A673 (cell line): Measurements from ENCODE around the gene PRTFDC1. TPM values are rescaled to one million over a fixed set of nuclear protein-coding genes. Genes with fewer than 3 reads are reported as not detected.

Experiments used
- BruUV-seq: library from RNA; stranded (reverse); fragments of 400-500 nt; replicated peaks from 2 replicates; lab custom pipeline; 2021; lab: Mats Ljungman, UMichigan
- CTCF ChIA-PET: fragments of 300-600 bp; sonication (Branson Sonifier 250); formaldehyde crosslinking; loops from one replicate; lab custom pipeline; 2022; ENCODE audit warnings: antibody characterized with exemption; lab: Charles Lee
- POLR2A ChIA-PET: fragments of 300-600 bp; sonication (Branson Sonifier 250); formaldehyde crosslinking; loops from one replicate; lab custom pipeline; 2022; ENCODE audit warnings: antibody characterized with exemption; ENCODE audit not compliant: low non-redundant PET; lab: Charles Lee
- DNase-seq: peaks from one replicate; pipeline ENCODE4 v3.0.0-alpha.2; 2015; ENCODE audit warnings: low spot score
- H3K27ac ChIP-seq: fragments of 200-600 bp; sonication (generic); 2 replicates; pipeline ENCODE4 v1.5.1; 2016; ENCODE audit warnings: mixed run types, low read depth, mild to moderate bottlenecking, mixed read lengths, antibody characterized with exemption, low read length; ENCODE audit not compliant: poor library complexity, severe bottlenecking
- H3K27me3 ChIP-seq: fragments of 200-600 bp; sonication (generic); replicated peaks from 2 replicates; pipeline ENCODE4 v1.6.1; 2017; ENCODE audit warnings: mixed run types, low read depth, mild to moderate bottlenecking, mixed read lengths, antibody characterized with exemption, low read length; ENCODE audit not compliant: insufficient read depth, poor library complexity
- H3K36me3 ChIP-seq: fragments of 200-600 bp; sonication (generic); 2 replicates; pipeline ENCODE4 v1.6.1; 2016; ENCODE audit warnings: mixed run types, mild to moderate bottlenecking, mixed read lengths, antibody characterized with exemption, low read length; ENCODE audit not compliant: insufficient read depth, poor library complexity, severe bottlenecking
- H3K4me1 ChIP-seq: fragments of 200-600 bp; sonication (generic); 2 replicates; pipeline ENCODE4 v1.6.1; 2017; ENCODE audit warnings: mixed run types, mild to moderate bottlenecking, mixed read lengths, antibody characterized with exemption, low read length; ENCODE audit not compliant: insufficient read depth, poor library complexity, severe bottlenecking
- H3K4me3 ChIP-seq: fragments of 200-600 bp; sonication (generic); 2 replicates; pipeline ENCODE4 v1.5.1; 2016; ENCODE audit warnings: low read depth, mixed run types, mild to moderate bottlenecking, mixed read lengths, low read length; ENCODE audit not compliant: poor library complexity, severe bottlenecking
- H3K9me3 ChIP-seq: fragments of 200-600 bp; sonication (generic); 2 replicates; pipeline ENCODE4 v1.6.1; 2016; ENCODE audit warnings: mixed run types, low read depth, mild to moderate bottlenecking, mixed read lengths, antibody characterized with exemption, low read length; ENCODE audit not compliant: poor library complexity, severe bottlenecking
- EZH2 ChIP-seq: fragments of 200-600 bp; sonication (generic); IDR thresholded peaks from 2 replicates; pipeline ENCODE4 v1.6.1; 2017; ENCODE audit warnings: borderline replicate concordance, low read depth, mild to moderate bottlenecking, mixed read lengths, antibody characterized with exemption, low read length; ENCODE audit not compliant: poor library complexity, severe bottlenecking
- intact Hi-C: fragments of 100-400 bp; cut with micrococcal nuclease; formaldehyde crosslinking; loops from one replicate; pipeline ENCODE4 v1.10.0; 2022; ENCODE audit not compliant: unreplicated experiment
- total RNA-seq: library from RNA; stranded (reverse); gene quantifications from 2 replicates; pipeline ENCODE4 v1.2.3, GENCODE V29; 2021
- TF ChIP-seq, protein P1 (sequence below): fragments of 300-800, 200-600 bp; sonication (generic); conservative IDR thresholded peaks from 2 replicates; pipeline ENCODE4 v1.5.1; 2017; ENCODE audit warnings: low read depth, mild to moderate bottlenecking, antibody characterized with exemption, low read length, moderate library complexity, mixed read lengths

The PRTFDC1 gene
- total RNA-seq, 1 experiment from 2014 or later = 49.8 TPM

DNA sequence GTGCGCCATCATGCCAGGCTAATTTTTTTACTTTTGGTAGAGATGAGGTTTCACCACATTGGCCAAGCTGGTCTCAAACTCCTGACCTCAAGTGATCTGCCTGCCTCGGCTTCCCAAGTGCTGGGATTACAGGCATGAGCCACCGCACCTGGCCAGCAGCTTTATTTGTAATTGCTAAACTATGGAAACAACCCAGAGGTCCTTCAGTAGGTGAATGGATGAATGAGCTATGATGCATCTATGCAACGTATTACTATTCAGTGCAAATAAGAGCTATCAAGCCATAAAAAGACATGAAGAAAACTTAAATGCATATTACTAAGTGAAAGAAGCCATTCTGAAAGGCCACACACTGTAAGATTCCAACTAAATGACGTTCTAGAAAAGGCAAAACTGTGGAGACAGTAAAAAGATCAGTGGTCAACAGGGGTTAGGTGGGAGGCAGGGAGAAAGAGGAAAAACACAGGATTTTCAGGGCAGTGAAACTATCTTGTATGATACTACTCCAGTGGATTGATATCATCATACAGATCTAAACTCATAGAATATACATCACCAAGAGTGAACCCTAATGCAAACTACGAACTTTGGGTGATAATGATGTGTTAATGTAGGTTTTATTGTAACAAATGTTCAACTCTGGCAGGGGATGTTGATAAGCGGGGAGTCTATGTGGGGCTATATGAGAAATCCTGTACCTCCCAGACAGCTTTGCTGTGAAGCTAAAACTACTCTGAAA, 66.7 kb downstream of the PRTFDC1 start:
- Histone ChIP-seq H3K27me3 (no peaks in the 10 kb centered on the region), H3K36me3 (no peaks in the 10 kb centered on the region), H3K4me1 (peaks cover 7% of the 10 kb centered on the region), H3K27ac (no peak overlapping the region), H3K4me3 (no peak overlapping the region), H3K9me3 (no peaks in the 10 kb centered on the region)
- no peak for DNase-seq
- no TSS peak for BruUV-seq
- intact Hi-C loops = no loop called here
- TF ChIP-seq, protein P1, sequence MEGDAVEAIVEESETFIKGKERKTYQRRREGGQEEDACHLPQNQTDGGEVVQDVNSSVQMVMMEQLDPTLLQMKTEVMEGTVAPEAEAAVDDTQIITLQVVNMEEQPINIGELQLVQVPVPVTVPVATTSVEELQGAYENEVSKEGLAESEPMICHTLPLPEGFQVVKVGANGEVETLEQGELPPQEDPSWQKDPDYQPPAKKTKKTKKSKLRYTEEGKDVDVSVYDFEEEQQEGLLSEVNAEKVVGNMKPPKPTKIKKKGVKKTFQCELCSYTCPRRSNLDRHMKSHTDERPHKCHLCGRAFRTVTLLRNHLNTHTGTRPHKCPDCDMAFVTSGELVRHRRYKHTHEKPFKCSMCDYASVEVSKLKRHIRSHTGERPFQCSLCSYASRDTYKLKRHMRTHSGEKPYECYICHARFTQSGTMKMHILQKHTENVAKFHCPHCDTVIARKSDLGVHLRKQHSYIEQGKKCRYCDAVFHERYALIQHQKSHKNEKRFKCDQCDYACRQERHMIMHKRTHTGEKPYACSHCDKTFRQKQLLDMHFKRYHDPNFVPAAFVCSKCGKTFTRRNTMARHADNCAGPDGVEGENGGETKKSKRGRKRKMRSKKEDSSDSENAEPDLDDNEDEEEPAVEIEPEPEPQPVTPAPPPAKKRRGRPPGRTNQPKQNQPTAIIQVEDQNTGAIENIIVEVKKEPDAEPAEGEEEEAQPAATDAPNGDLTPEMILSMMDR = no peak
- TF ChIP-seq EZH2 = no peak
- POLR2A ChIA-PET = no interaction called here
- CTCF ChIA-PET = no interaction called here

DNA sequence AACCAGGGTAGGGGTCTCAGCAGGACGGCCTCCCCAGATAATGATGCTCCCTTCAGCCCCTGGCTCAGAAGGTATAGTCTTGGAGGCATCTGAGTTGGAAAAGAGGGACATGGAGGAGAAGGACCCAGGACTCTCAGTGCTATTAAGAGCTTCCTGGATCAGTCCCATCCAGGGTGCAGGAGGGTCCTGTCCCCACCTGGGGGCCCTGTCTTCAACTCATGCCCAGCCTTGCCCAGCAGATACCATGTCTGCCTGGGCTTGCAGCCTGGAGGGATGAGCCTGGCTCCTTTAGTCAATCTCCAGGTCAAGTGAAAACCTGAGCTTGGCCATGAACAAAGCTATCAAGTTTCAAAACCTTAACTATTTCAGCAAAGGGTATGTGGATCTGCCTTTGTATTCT, 67.6 kb downstream of the PRTFDC1 start:
- H3K4me3 ChIP-seq = no peak overlapping the region
- BruUV-seq = no TSS peak
- no peaks in the 10 kb centered on the region for H3K36me3 ChIP-seq
- POLR2A ChIA-PET = no interaction called here
- H3K27ac ChIP-seq = no peak overlapping the region
- CTCF ChIA-PET = no interaction called here
- TF ChIP-seq, protein P1 = no peak
- no peak for TF ChIP-seq EZH2
- intact Hi-C loops = no loop called here
- peaks cover 7% of the 10 kb centered on the region for H3K4me1 ChIP-seq
- no peaks in the 10 kb centered on the region for H3K27me3 ChIP-seq
- no peak for DNase-seq
- no peaks in the 10 kb centered on the region for H3K9me3 ChIP-seq

DNA sequence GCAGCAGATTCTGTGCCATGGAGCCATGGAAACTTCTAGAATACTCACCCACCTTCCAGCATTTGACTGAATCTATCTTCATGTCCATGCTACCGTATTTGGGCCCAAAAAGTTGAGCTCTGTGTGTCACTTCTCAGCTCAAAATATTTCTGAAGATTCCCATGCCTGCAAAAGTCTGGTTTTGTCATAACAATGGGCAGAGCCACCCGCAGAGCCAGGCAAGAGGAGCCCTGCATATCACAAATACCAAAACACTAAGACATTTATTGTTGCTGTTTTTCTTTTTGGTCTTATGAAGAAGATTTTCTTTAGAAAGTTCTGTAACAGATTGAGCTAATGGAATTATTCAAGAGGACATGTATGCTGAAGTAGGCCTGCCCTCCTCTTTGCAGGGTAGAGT, 68.1 kb downstream of the PRTFDC1 start:
- ChIA-PET CTCF (no interaction called here), POLR2A (no interaction called here)
- Histone ChIP-seq H3K27me3 (no peaks in the 10 kb centered on the region), H3K4me1 (peaks cover 7% of the 10 kb centered on the region), H3K9me3 (no peaks in the 10 kb centered on the region), H3K27ac (no peak overlapping the region), H3K36me3 (no peaks in the 10 kb centered on the region), H3K4me3 (no peak overlapping the region)
- no TSS peak for BruUV-seq
- no peak for TF ChIP-seq EZH2
- TF ChIP-seq, protein P1 = no peak
- intact Hi-C loops = no loop called here
- no peak for DNase-seq
